Liver (tissue), 9 donors: ENCODE data around the gene ATG2A. TPM values are rescaled to one million over a fixed set of nuclear protein-coding genes. Genes with fewer than 3 reads are reported as not detected.

Experiments
- DNase-seq: peaks from one replicate; pipeline ENCODE4 v3.0.0-alpha.2; 2017; ENCODE audit warnings: low spot score
- H3K27ac ChIP-seq, 2 donors: one replicate each; pipeline ENCODE4 v1.7.0; 2013; ENCODE audit warnings: inconsistent platforms in 2 of 2, low read length in 2 of 2, control low read depth in 1 of 2, low read depth in 1 of 2, mild to moderate bottlenecking in 1 of 2
- H3K27me3 ChIP-seq, 4 donors: one replicate each; pipeline versions ENCODE4 v1.6.1 to v1.7.0; 2013; ENCODE audit warnings: low read length in 3 of 4, inconsistent platforms in 1 of 4, mild to moderate bottlenecking in 1 of 4, moderate library complexity in 1 of 4; ENCODE audit not compliant: control insufficient read depth in 4 of 4, insufficient read depth in 4 of 4
- H3K36me3 ChIP-seq, 4 donors: one replicate each; pipeline versions ENCODE4 v1.6.1 to v1.7.0; 2013; ENCODE audit warnings: low read length in 3 of 4, mild to moderate bottlenecking in 3 of 4, low read depth in 1 of 4, moderate library complexity in 1 of 4; ENCODE audit not compliant: control insufficient read depth in 4 of 4, insufficient read depth in 3 of 4
- H3K4me1 ChIP-seq, 4 donors: one replicate each; pipeline versions ENCODE4 v1.6.1 to v1.7.0; 2013; ENCODE audit warnings: low read length in 3 of 4, mild to moderate bottlenecking in 3 of 4, moderate library complexity in 1 of 4; ENCODE audit not compliant: control insufficient read depth in 4 of 4, insufficient read depth in 4 of 4
- H3K4me3 ChIP-seq, 3 donors: one replicate each; pipeline versions ENCODE4 v1.6.1 to v1.7.0; 2013; ENCODE audit warnings: low read length in 3 of 3, control low read depth in 1 of 3, low read depth in 1 of 3, mild to moderate bottlenecking in 1 of 3
- H3K9ac ChIP-seq, 2 donors: one replicate each; pipeline ENCODE4 v1.7.0; 2013; ENCODE audit warnings: low read length in 2 of 2, mild to moderate bottlenecking in 2 of 2, moderate library complexity in 2 of 2, control low read depth in 1 of 2, low read depth in 1 of 2
- H3K9me3 ChIP-seq, 4 donors: one replicate each; pipeline versions ENCODE4 v1.6.1 to v1.7.0; 2013; ENCODE audit warnings: low read length in 3 of 4; ENCODE audit not compliant: control insufficient read depth in 4 of 4
- ATF3 ChIP-seq: IDR thresholded peaks from 2 replicates; pipeline ENCODE4 v1.6.1; 2016; ENCODE audit warnings: antibody characterized with exemption
- CTCF ChIP-seq: fragments of 150-350 bp; IDR thresholded peaks from 2 replicates; pipeline ENCODE4 v1.5.1; 2017; ENCODE audit warnings: improper control_type of control experiment, low read depth, low read length; ENCODE audit not compliant: missing input control
- EGR1 ChIP-seq, 2 donors: IDR thresholded peaks; 2 replicates each; pipeline ENCODE4 v1.6.1; 2016 to 2018; ENCODE audit warnings: antibody characterized with exemption in 2 of 2, low read depth in 2 of 2
- FOXA1 ChIP-seq: IDR thresholded peaks from 2 replicates; pipeline ENCODE4 v1.6.1; 2016; ENCODE audit warnings: antibody characterized with exemption
- FOXA2 ChIP-seq: IDR thresholded peaks from 2 replicates; pipeline ENCODE4 v1.6.1; 2016; ENCODE audit warnings: antibody characterized with exemption
- GABPA ChIP-seq, 2 donors: IDR thresholded peaks in 1 of 2; conservative IDR thresholded peaks in 1 of 2; 2 replicates each; pipeline ENCODE4 v1.6.1; 2016; ENCODE audit warnings: antibody characterized with exemption in 2 of 2, mild to moderate bottlenecking in 1 of 2, moderate library complexity in 1 of 2
- HNF4A ChIP-seq, 2 donors: conservative IDR thresholded peaks; 2 replicates each; pipeline ENCODE4 v1.6.1; 2016; ENCODE audit warnings: antibody characterized with exemption in 2 of 2, mild to moderate bottlenecking in 2 of 2
- HNF4G ChIP-seq: IDR thresholded peaks from 2 replicates; pipeline ENCODE4 v1.6.1; 2016; ENCODE audit warnings: antibody characterized with exemption
- JUND ChIP-seq, 2 donors: IDR thresholded peaks; 2 replicates each; pipeline ENCODE4 v1.6.1; 2016; ENCODE audit warnings: antibody characterized with exemption in 2 of 2
- MAX ChIP-seq: IDR thresholded peaks from 2 replicates; pipeline ENCODE4 v1.6.1; 2016; ENCODE audit warnings: antibody characterized with exemption
- NR2F2 ChIP-seq: IDR thresholded peaks from 2 replicates; pipeline ENCODE4 v1.6.1; 2016; ENCODE audit warnings: antibody characterized with exemption
- RAD21 ChIP-seq, 2 donors: IDR thresholded peaks; 2 replicates each; pipeline ENCODE4 v1.6.1; 2016; ENCODE audit warnings: antibody characterized with exemption in 2 of 2, mild to moderate bottlenecking in 2 of 2
- REST ChIP-seq: IDR thresholded peaks from 2 replicates; pipeline ENCODE4 v1.6.1; 2016; ENCODE audit warnings: antibody characterized with exemption, mild to moderate bottlenecking
- SP1 ChIP-seq: IDR thresholded peaks from 2 replicates; pipeline ENCODE4 v1.6.1; 2018; ENCODE audit warnings: antibody characterized with exemption, mild to moderate bottlenecking
- TAF1 ChIP-seq: conservative IDR thresholded peaks from 2 replicates; pipeline ENCODE4 v1.6.1; 2016; ENCODE audit warnings: antibody characterized with exemption, mild to moderate bottlenecking
- YY1 ChIP-seq: IDR thresholded peaks from 2 replicates; pipeline ENCODE4 v1.6.1; 2016; ENCODE audit warnings: antibody characterized with exemption, mild to moderate bottlenecking
- ZBTB33 ChIP-seq: IDR thresholded peaks from 2 replicates; pipeline ENCODE4 v1.6.1; 2016; ENCODE audit warnings: antibody characterized with exemption
- WGBS: extraction: QIAGEN DNeasy Blood & Tissue Kit; methylation state at CpG from one replicate; pipeline ENCODE4 v1.1.7; 2013; 5-methylcytosine and 5-hydroxymethylcytosine counted together
- polyA plus RNA-seq, 2 donors: library from polyadenylated mRNA; stranded (reverse) in 1 of 2; unstranded in 1 of 2; fragments of 200-250 nt in 1 of 2; fragments of >200 nt in 1 of 2; fragmentation: Nextera tagmentation in 1 of 2; extraction: Ambion mirVana in 1 of 2; gene quantifications; one replicate each; pipeline versions ENCODE4 v1.2.1 to v1.2.3, GENCODE V29; 2013 to 2015
- total RNA-seq, 2 donors: library from RNA; depleted of rRNA; stranded (reverse); fragments of >200 nt; gene quantifications; one replicate each; pipeline ENCODE4 v1.2.3, GENCODE V29; 2014
- donor health status: healthy.
- donor health status: healthy.
- donor health status: healthy.
- donor health status: healthy.
- donor health status: healthy.

The ATG2A gene
- total and polyA plus RNA-seq, 4 donors, result 15.6 to 34.1 (median 23.0) TPM

GRCh38 chr11:64900263-64900678 is 16.7 kb downstream of the ATG2A start:
- no peak overlapping the region for H3K4me3 ChIP-seq
- H3K4me1 ChIP-seq, result no peaks in the 10 kb centered on the region
- H3K27me3 ChIP-seq, result no peaks in the 10 kb centered on the region
- peaks cover 25 to 82% (median 50%) of the 10 kb centered on the region in 4 donors for H3K36me3 ChIP-seq
- no peak overlapping the region for H3K27ac ChIP-seq
- TF ChIP-seq YY1 (no peak), HNF4G (no peak), ZBTB33 (no peak), REST (no peak), MAX (no peak), SP1 (no peak), CTCF (no peak), FOXA2 (no peak), HNF4A (conservative IDR thresholded peaks at IDR 0.05) (no peak), EGR1 (IDR thresholded peaks at IDR 0.05; ENCODE audit: low read depth in 2 of 2) (no peak), TAF1 (no peak), NR2F2 (no peak), ATF3 (no peak), JUND (IDR thresholded peaks at IDR 0.05) (no peak), FOXA1 (no peak), GABPA (IDR thresholded peaks at IDR 0.05 in 1 of 2, conservative IDR thresholded peaks at IDR 0.05 in 1 of 2) (no peak)
- H3K9me3 ChIP-seq, result no peaks in the 10 kb centered on the region
- WGBS, result 95% methylated on average over 14 of the region's 14 CpGs
- no peak overlapping the region for H3K9ac ChIP-seq
- no peak for DNase-seq

GRCh38 chr11:64898541-64898940 is 18.5 kb downstream of the ATG2A start:
- Histone ChIP-seq H3K36me3 (peaks cover 23 to 76% (median 43%) of the 10 kb centered on the region in 4 donors), H3K4me1 (peaks cover 10 to 14% (median 12%) of the 10 kb centered on the region in 4 donors), H3K9ac (no peak overlapping the region), H3K9me3 (no peaks in the 10 kb centered on the region), H3K4me3 (no peak overlapping the region), H3K27ac (no peak overlapping the region), H3K27me3 (no peaks in the 10 kb centered on the region)
- DNase-seq, result no peak
- WGBS, result 96% methylated on average over 19 of the region's 19 CpGs
- TF ChIP-seq ZBTB33 (no peak), ATF3 (no peak), YY1 (no peak), TAF1 (no peak), RAD21 (IDR thresholded peaks at IDR 0.05) (no peak), CTCF (no peak)
